T-helper 9 cell (primary cell): ENCODE results near the gene ITM2C.

ENCODE experiments used
- DNase-seq: peaks from one replicate; pipeline ENCODE4 v3.0.0-alpha.2; 2020

Gene ITM2C

DNA sequence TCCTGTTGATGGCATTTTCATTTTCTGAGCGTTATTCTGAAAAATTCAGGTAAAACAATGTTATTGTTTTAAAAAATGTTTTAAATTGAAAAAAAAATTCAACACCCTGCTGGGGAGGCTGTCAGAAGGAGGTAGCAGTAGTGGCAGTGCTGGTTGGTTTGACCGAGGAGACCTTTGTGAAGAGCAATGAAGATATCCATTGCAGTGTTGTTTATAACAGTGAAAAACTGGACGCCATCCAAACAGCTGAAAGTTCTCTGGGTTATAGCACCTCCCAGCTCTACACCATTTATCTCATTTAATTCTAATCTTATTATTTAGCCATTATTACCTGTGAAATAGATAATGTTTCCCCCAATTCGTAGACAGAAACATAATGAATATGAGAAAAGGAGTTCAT lies 12.6 kb upstream of the ITM2C start:
- no peak for DNase-seq

DNA sequence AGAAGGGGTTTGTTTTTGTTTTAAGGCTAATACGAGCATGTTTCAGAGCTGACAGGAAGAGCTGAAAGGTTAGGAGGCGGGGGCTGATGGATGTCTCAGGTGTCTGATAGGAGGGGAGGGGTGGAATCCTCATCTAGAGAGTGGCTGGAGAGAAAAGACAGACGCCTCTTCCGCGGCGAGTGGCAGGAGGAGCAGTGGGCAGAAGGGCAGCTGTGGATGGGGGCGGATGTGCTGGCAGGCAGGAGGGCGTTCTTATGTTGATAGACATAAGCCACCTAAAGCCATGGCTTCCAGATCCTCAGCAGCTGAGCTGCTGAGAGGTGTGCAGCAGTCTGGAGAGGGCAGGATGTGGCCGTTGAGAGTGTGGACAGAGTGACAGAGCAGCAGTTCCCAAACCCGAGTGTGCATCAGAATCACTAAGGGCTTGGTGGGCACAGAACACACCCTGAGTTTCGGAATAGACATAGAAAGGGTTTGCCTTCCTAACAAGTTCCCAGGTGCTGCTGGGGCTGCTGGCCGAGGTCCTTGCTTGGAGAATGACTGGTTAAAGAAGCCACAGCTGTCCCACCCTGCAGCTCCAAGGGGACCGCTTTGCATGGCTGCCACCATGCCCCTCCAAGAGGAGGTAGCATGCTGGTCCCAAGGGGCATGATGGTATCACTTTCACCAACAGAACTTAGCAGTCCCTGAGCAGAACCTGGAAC lies 3.0 kb upstream of the ITM2C start:
- DNase-seq: no peak

DNA sequence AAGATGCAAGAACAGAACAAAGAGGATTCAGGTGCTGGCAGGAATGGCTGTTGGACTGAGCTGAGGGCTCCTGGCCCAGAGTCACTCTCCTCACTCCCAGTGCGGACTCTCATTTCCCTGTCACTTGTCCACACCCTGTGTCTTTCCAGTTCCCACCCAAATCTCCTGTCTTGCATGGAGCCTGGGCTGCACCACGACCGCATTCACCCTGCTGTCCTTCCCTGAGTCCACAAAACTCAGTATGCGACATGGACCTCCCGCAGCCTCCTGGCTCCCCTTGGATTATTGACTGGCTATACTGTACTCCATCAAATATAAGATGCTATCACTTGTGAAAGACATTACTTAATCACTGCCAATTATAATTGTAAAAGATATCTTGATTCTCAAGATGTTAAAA lies 2.5 kb upstream of the ITM2C start:
- no peak for DNase-seq

DNA sequence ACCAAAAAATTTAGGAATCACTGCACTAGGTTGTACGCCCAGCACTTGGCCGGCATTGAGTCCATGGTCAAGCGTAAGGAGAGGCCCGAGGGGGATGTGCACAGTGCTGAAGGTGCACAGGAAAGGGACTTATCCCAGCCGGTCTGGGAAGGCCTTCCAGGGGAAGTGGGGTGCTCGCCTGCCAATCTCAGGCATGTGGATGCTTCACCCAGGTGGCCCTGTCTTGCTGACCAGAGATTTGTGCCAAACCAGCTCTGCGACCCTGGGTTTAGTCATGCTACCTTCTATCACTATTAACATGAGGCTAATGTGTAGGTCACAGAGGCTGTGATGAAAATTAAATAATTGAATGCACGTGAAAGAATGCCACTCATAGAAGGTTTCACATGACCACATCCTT lies 1.7 kb upstream of the ITM2C start:
- DNase-seq: no peak

DNA sequence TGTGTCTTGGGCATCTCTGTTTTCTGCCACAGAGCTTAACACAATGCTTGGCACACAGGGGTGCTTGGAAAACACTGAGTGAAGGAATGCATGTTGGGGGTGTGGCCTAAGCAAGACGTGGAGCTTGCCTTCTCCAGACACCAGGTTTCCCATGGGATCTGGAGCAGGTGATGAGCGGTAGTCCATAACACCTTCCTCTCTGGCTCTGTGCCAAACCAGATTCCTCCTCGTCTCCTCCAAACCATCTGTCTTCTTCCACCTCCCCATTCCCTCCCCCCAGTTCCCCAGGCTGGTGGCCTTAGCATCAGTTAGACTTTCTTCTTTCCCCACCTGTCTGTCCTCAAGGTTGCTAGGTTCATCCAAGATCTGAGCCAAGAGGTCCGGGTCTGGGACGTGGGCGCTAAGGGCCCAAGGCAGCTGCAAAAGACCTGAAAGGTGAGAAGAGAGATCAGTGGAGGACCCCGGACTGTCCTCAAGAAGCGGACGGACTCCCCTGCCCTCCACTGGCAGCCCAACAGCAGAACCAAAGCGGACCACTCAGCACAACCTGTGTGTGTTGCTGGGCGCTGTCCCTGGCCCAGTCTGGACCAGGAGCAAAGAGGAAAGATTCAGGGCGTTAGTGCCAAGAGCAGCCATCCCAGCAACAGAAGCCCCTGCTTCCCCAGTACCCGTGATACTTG lies 1.2 kb upstream of the ITM2C start:
- DNase-seq: no peak

DNA sequence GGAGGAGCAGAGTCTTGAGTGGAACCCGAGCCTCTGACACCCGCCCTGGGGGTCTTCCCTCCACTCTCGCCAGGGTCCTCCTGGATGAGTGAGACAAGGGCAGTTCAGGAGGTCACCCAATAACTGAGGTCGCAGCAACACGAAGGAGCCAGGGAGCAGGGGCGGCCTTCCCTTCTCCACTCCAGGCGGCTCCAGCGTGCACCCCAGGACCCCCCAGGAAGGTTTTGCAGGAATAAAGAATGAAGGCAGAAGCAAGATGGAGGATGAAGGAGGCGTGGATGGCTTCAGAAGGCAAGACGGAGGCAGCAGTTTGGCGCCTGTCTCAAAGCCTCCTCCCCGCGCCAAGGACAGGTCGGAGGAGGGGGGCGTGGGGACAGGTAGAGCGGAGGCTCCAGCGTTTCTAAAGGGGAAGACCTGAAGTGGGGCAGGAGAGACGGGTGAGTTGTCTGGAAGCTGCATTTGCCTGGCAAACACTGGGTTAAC lies 579 bp upstream of the ITM2C start:
- DNase-seq: no peak

DNA sequence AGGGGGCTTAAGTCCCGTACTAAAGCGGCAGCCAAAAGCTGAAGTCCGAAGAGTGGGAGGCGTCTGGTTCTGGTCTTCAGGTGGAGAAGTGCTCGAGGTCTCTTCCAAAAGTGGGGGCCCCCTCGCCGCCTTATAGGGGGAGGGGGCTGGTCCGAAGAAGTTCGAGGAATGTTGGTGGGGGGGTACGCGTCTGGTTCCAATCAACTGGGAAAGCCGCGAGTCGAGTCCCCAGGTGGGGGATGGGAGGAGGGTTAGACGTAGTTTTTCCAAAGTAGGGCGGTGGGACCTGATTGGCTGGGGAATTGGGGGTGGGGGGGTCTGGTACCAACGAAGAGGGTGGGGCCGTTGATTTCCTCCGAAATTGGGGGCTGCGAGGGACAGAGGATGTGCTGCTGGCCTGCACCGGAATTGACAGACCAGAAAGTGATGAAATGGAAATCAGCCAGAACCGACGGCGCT lies 594 bp downstream of the ITM2C start:
- DNase-seq: no peak

DNA sequence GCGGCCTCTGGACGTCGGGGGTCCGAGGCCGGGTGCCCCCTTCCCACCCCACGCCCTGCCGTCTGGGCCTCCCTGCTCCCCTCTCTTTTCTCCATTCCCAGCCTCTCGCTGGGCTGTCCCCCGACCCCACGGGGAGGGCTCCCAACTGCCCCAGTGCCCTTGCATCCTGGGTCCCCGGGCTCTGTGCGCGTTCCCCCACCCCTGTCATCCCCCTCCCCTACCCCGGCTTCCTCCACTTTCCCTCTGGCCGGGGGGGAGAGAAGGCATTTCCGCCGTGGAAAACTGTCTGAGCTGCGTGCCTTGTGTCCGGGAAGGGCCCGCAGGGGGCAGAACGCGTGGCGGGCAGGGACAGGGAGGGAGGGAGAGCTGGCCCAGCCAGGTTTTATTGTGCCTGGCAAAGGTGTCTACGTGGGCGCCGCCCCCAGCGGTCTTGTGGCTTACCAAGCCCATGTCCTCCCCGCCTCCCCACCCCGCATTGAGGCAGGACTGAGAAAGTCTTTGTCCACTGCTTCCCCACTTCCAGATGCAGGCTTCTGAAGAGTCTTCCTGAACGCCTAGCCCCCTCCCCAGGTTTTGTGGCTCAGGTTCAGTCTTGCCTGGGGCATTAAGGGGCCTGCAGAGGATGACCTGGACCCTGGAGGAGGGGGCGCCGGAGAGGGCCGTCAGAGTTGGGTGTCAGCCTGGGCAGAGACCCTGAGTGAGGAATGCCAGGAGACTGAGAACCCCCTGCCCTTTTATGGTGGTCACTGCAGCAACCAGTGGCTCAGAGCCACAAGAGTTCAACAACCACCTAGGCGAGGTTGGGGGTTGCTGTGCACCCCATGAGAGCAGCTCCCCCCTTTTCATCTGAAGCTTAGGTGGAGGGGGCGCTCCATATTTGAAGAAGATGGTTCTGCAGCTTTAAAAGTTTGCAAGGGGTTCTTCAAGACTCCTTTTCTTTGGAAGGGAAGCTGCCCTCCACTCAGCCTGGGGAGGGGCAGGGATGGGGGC lies 1.3 kb downstream of the ITM2C start:
- no peak for DNase-seq

DNA sequence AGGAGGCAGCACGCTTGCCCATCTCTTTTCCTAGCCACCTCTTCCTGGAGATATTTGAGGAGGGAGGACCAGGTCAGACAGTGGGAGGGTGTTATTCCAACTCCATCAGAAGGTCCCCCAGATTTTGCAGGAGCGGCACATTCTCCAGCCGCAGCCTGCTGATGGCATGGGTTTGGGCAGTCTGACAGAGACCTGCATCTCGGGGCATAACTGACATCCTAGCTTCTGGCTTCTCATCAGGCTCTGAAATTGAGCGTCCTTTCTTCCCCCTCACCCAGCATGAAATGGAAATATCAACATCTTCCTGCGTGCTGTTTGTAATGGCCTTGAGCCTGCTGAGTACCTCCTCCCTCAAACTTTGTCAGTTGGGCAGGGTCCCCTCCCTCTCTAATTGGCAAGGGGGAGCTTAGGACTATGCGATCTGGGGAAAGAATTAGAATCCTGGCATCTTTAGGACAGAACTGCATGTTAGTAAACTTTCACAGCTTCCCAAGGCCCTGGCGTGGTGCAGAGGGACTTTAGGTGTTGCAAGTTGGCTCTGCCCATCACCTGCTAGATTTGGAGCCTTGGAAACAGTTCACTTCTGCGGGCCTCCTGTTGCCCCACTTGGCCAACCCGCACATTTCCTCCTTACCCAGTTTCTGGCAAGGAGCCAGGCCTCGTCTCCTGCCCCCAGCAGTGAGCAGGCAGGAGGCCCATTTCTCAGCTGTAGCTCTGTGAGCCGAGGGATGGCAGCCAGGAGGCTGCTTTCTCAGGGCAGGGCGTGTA lies 2.2 kb downstream of the ITM2C start:
- DNase-seq: peak; percentile 65

DNA sequence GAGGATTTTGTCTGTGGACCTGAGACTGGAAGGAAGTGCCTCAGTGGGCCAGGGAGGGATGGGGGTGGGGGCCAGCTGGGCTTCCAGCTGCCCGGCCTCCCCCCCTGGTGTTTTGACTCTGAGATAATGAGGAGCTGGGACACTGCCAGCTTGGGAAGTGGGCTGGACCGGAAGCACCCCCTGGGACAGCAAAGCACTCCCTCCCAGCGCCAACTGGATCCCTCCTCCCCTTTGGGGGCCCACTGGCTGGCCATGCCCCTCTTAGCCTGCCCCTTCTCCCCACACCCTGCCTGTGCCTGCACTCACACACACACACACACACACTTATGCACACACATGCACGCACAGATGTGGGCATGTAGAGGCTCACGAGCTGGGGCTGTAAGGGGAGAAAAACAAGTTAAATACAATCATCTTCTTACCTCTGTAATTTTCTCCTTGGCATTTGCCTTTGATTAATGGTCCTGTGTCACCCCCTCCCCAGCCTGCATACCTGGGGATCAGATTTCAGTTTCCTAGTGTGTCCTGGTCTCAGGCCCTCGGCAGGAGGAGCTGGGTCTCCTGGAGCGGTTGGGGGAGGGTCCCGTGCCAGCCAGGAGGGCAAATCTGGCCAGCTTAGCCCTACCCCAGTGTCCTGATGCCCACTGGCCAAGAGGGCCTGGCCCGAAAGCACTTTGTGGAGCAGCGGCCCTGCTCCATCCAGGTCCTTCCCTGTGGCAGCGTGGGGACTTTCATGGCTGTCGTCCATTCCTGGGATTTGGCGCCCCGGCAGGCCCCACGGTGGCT lies 3.6 kb downstream of the ITM2C start:
- DNase-seq: no peak

DNA sequence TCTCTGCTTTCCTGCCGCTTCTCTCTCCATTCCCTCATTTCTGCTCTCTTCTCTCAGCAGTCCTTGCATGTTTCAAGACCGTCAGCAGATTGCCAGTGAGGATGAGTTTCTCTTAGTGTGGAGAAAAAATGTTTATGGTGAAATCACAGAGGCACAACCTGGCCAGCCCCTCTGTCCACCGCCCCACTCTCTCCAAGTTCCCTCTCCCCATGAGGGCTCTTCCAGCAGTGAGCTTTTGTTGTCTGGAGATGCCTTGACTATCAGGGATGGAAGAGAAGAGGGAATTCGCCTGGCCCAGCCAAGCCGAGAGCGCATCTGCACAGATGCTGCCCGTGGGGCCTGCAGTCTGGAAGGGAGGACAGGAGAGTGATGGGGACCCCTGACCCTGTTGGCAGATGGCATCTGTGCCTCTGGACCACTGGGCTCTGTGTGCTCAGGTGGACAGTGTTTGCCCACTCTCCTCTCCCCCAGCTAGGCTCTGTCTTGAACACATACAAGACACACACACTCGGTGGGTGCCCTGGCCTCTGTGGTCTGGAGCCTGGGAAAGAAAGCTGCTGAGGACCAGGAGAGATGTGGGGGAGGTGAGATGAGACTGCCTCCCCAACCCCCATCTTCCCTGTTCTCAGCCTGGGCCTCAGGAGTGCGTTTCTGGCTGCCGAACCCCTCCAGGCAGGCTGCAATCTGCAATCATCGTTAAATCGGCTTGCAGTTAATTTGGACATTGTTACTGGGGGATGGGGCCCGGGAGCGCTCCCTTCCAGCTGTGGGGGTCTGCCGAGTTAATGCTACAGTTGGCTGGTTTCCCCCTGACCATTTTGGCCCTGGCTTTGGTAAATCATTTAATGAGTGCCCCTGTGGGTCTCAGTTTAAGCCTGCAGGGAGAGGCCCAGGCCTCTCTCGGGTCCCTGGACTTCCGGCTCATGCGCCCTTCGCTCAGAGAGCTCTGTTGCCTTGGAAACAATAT lies 4.5 kb downstream of the ITM2C start:
- DNase-seq: no peak

DNA sequence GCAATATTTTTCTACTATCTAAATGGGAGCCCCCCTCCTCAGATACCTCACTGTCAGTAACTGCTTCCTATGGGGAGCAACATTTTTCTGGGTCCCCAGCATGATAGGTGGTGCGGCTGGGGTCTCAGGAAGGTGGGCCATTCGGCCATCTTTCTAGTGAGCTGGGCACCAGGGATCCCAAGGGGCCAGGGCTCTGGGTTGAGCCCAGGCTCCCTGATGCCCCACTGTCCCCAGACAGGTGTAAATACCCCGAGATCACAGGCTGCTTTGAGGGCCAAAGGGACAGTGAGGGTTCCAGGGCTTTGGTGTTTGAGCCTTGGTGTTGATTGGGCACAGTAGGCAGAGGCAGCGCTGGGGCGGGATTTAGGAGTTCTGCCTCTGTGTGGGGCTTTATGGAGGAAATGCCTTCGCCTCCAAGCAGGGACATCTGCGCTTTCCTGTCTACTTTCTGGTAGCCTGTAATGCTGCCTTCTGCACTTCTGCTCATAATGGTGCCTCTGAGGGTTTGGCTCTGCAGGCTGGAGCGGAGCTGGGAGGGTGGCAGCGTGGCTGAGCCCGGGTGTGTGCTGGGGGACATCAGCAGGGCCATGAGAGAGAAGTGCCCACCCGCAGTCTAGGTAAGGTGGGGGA lies 5.3 kb downstream of the ITM2C start:
- DNase-seq: no peak

DNA sequence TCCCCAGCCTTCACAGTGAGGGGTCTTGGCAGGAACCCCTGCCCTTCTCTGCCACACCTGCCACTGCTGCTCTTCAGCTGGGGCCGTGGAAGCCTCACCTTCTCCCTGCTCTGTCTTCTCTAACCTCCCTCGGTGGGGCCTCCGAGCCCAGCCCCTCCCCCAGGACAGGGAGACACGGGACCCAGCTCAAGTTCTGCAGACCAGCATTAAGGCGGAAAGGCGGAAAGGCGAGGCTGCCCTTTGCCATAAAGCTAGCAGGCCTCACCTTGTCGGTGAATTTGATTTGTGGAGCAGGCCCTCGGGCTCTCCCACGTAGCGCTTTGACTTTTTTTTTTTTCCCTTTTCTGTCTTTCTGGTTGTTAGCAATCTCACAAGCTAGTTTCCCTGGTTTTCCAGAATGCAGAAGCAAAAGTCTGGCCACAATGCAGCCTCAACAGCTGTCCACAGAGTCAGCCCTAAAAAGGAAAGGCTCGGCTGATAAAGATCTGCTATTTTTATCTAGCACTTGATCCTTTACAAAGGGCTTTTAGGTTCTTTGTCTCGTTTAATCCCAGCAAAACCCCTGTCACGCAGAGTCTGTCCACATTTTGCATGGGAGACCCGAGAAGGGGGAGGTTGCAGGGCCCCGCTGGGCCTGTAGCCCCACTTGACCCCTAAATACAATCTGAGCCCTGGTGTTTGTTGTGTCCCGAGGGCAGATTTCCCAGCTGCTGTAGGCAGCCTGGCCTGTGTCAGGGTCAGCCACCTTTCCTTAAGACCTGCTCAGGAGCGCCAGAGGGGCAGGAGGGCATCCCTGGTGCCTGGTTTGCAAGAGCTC lies 6.0 kb downstream of the ITM2C start:
- no peak for DNase-seq

DNA sequence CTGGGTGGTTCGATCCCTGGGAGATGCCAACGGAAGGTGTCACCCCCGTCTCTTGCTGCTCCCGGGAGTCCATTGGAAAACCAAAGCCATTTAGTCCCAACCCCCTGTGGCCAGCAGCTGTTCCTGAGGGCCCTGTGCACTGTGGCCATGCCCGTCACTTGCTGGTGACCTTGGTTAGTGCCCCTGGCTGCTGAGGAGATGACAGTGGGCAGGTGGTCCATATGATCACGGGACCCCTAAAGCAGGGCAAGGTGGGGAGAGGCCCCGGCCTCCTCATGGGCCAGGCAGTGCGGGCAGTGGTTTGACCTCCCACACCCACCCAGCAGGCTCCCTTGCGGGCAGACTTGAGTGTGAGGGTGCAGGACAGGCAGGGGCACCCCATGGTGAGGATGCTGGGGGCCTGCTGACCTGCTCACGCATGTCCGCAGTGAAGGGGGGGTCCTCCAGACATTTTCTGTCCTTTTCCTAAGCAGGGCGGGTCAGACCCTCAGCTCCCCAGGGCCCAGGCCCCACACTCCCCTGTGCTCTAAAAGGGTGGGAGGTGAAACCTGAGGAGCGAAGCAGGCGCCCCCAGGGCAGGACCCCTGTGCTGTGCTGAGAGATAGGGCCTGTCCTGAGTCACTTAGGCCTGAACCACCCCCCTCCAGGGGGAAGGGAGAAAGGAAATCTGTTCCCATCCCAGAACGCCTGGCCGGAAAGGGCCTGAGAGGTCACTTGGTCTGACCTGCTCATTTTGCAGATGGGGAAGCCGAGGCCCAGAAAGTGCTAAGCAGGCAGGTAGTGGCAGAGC lies 6.8 kb downstream of the ITM2C start:
- no peak for DNase-seq

DNA sequence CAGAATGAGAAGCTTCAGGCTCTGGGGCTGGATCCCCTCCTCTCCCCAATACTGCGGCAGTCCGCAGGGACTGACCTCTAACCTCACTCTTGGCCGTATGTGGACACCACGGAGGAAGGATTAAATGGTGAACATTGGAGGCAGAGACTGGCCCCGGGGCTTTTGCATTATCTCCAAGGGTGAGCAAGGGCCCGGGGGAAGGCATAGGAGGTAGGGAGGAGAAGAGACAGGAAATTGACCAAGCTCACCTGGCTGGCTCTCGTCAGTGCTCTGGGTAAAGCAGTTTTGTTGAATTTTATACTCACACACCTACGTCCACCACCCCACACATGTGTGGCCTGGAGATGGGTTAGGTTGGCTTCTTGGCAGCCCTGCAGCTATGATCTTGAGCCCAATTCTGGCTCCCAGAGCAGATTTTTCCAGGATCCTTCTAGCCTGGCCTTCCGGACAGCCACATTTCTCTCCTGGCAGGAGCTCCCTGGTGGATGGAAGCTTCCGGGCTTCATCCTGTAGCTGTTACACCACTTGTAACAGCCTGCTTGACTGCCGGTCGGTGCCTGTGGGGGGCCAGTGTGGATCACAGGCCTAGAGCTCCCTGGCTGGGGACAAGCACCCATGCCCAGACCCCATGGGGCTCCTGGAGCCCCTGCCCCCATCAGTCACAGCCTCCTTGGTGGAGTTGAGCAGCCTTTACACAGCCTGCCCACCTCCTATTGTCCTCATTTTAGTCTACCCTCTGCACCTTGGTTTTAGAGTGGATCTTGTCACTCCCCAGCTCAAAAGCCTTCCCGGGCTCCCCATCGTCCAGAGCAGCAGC lies 7.6 kb downstream of the ITM2C start:
- DNase-seq: no peak

DNA sequence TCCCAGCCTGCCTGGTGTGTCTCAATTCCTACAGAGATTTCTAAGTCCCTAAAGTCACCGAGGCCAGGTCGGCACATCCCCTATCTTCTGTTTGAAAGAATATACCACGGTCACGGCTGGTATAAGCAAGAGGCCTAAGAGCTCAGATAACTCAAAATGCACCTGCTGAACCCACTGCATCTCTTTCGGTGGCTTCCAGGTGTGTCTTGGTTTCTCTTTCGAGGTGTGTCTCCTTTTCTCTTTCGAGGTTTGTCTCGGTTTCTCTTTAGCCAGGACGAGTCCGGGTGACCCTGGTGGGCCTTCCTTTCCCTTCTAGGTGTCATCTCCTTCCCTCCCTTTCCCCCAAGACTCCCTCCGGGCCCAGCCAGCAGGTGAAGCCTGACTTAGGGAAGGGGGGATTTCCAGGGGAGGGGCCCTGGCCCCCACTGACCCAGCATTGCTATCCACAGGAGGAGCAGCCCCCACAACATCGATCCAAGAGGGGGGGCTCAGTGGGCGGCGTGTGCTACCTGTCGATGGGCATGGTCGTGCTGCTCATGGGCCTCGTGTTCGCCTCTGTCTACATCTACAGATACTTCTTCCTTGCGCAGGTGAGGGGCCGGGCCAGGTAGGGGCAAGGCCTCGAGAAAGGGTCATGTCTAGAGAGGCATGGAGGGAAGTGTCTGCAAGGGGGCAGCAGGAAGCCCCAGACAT lies 8.4 kb downstream of the ITM2C start:
- DNase-seq: no peak
